HG03575 (cell line): ENCODE measurements around the gene CLCN6.

Experiments
- ATAC-seq: cut with Tn5 transposase; IDR thresholded peaks from one replicate; pipeline ENCODE4 v1.9.1; 2021; ENCODE audit not compliant: unreplicated experiment, insufficient number of reproducible peaks, low FRiP score; ENCODE audit errors: extremely low read depth

CLCN6 gene

GRCh38 chr1:11806307-11806936, 431 bp downstream of the CLCN6 start:
- no peak for ATAC-seq

- no peak for ATAC-seq
These were observed 1.1 kb downstream of the CLCN6 start for GRCh38 chr1:11807133-11807532.

- no peak for ATAC-seq
These were observed 7.0 kb downstream of the CLCN6 start for GRCh38 chr1:11813021-11813420.

- no peak for ATAC-seq
These were observed 11.2 kb downstream of the CLCN6 start for GRCh38 chr1:11817192-11817591.

- no peak for ATAC-seq
These were observed 16.1 kb downstream of the CLCN6 start for GRCh38 chr1:11822091-11822490.

GRCh38 chr1:11823366-11824137, 17.6 kb downstream of the CLCN6 start:
- no peak for ATAC-seq

- ATAC-seq: no peak
These were observed 19.1 kb downstream of the CLCN6 start for GRCh38 chr1:11825131-11825530.

GRCh38 chr1:11826946-11827345, 21.0 kb downstream of the CLCN6 start:
- ATAC-seq: no peak

- no peak for ATAC-seq
These were observed 22.5 kb downstream of the CLCN6 start for GRCh38 chr1:11828511-11828910.

GRCh38 chr1:11831945-11832725, 26.1 kb downstream of the CLCN6 start:
- ATAC-seq: no peak

- ATAC-seq: no peak
These were observed 27.5 kb downstream of the CLCN6 start for GRCh38 chr1:11833497-11833896.

- no peak for ATAC-seq
These were observed 27.9 kb downstream of the CLCN6 start for GRCh38 chr1:11833900-11834299.

- no peak for ATAC-seq
These were observed 29.6 kb downstream of the CLCN6 start for GRCh38 chr1:11835441-11836225.

- no peak for ATAC-seq
These were observed 31.2 kb downstream of the CLCN6 start for GRCh38 chr1:11836955-11837766.

GRCh38 chr1:11837767-11838348, 31.9 kb downstream of the CLCN6 start:
- ATAC-seq: no peak

GRCh38 chr1:11838349-11839272, 32.6 kb downstream of the CLCN6 start:
- no peak for ATAC-seq
